HG03025 (cell line): Measurements from ENCODE around the gene KIF12.
"Not testable (repeated sequence)": the region's sequence is repeated elsewhere in the genome, so short reads cannot be mapped to it uniquely, and the experiment has no call there.

Experiments used
- ATAC-seq: cut with Tn5 transposase; IDR thresholded peaks from one replicate; pipeline ENCODE4 v1.9.1; 2021; ENCODE audit warnings: mild to moderate bottlenecking, moderate library complexity; ENCODE audit not compliant: unreplicated experiment, low FRiP score

The KIF12 gene

GRCh38 chr9:114086009-114086408, 13.1 kb downstream of the KIF12 start:
- no peak for ATAC-seq

GRCh38 chr9:114085387-114085789, 13.7 kb downstream of the KIF12 start:
- no peak for ATAC-seq

- no peak for ATAC-seq
Measured at GRCh38 chr9:114084282-114085073, 14.6 kb downstream of the KIF12 start.

GRCh38 chr9:114083666-114084065, 15.4 kb downstream of the KIF12 start:
- ATAC-seq: no peak

- ATAC-seq: not testable (repeated sequence)
Measured at GRCh38 chr9:114082763-114083412, 16.2 kb downstream of the KIF12 start.

- peak; percentile 81 for ATAC-seq
Measured at GRCh38 chr9:114082017-114082762, 16.9 kb downstream of the KIF12 start.

GRCh38 chr9:114081441-114082016, 17.6 kb downstream of the KIF12 start:
- ATAC-seq: no peak

- ATAC-seq: no peak
Measured at GRCh38 chr9:114080773-114081440, 18.2 kb downstream of the KIF12 start.

GRCh38 chr9:114080195-114080772, 18.8 kb downstream of the KIF12 start:
- no peak for ATAC-seq

GRCh38 chr9:114078781-114079156, 20.3 kb downstream of the KIF12 start:
- ATAC-seq: no peak

- ATAC-seq: no peak
Measured at GRCh38 chr9:114078021-114078780, 20.9 kb downstream of the KIF12 start, which contains the start of gene AMBP. TSS of gene AMBP (minus strand) at chr9:114078300. CDS start at chr9:114078209, 91 bp downstream.

GRCh38 chr9:114077162-114077837, 21.8 kb downstream of the KIF12 start:
- ATAC-seq: no peak

GRCh38 chr9:114076237-114077161, 22.6 kb downstream of the KIF12 start:
- no peak for ATAC-seq

GRCh38 chr9:114075602-114076001, 23.5 kb downstream of the KIF12 start:
- no peak for ATAC-seq

- no peak for ATAC-seq
Measured at GRCh38 chr9:114072184-114073140, 26.6 kb downstream of the KIF12 start.

- ATAC-seq: no peak
Measured at GRCh38 chr9:114071197-114071795, 27.8 kb downstream of the KIF12 start.
